B cell (primary cell): ENCODE measurements around the gene TP63. TPM values are rescaled to one million over a fixed set of nuclear protein-coding genes. Genes with fewer than 3 reads are reported as not detected.

Source experiments
- ATAC-seq: fragments of 200-7000 bp; cut with Tn5 transposase; one replicate; pipeline ENCODE4 v1.10.0; 2021; ENCODE audit warnings: low read depth, mild to moderate bottlenecking, moderate number of reproducible peaks, moderate library complexity
- CTCF ChIA-PET: fragments of 350-600 bp; sonication (Branson Sonifier 250); formaldehyde crosslinking; loops from one replicate; lab custom pipeline; 2021; ENCODE audit warnings: antibody characterized with exemption, inconsistent platforms; lab: Charles Lee
- POLR2A ChIA-PET: fragments of 350-600 bp; sonication (Branson Sonifier 250); formaldehyde crosslinking; loops from one replicate; lab custom pipeline; 2021; ENCODE audit warnings: antibody characterized with exemption; lab: Charles Lee
- DNase-seq: peaks from one replicate; pipeline ENCODE4 v3.0.0; 2013
- H2AFZ ChIP-seq: 2 replicates; pipeline ENCODE4 v1.6.1; 2012; ENCODE audit warnings: mild to moderate bottlenecking, low read depth, low read length; ENCODE audit not compliant: insufficient read depth, poor library complexity, severe bottlenecking
- H3K27ac ChIP-seq, 2 donors: 1 replicate in 1 of 2; 2 replicates in 1 of 2; pipeline ENCODE4 v1.5.1; 2012 to 2013; ENCODE audit warnings: low read length in 2 of 2, mild to moderate bottlenecking in 2 of 2, moderate library complexity in 1 of 2
- H3K27me3 ChIP-seq, 4 experiments: fragments of 200-600 bp in 1 of 4; sonication (generic) in 1 of 4; replicated peaks in 1 of 4; 1 replicate in 2 of 4; 2 replicates in 2 of 4; pipeline versions ENCODE4 v1.6.1 to v1.7.0; 2013 to 2016; ENCODE audit warnings: low read length in 3 of 4, mild to moderate bottlenecking in 2 of 4, mixed read lengths in 1 of 4, moderate library complexity in 1 of 4; ENCODE audit not compliant: insufficient read depth in 4 of 4, control insufficient read depth in 3 of 4; ENCODE audit errors: control extremely low read depth in 1 of 4
- H3K36me3 ChIP-seq, 2 experiments: replicated peaks in 1 of 2; 1 replicate in 1 of 2; 2 replicates in 1 of 2; pipeline versions ENCODE4 v1.6.1 to v1.7.1; 2013; ENCODE audit warnings: low read length in 1 of 2; ENCODE audit not compliant: insufficient read depth in 2 of 2, control insufficient read depth in 1 of 2; ENCODE audit errors: control extremely low read depth in 1 of 2, extremely low read depth in 1 of 2
- H3K4me1 ChIP-seq, 2 donors: fragments of 200-600 bp in 1 of 2; sonication (generic) in 1 of 2; 1 replicate in 1 of 2; 2 replicates in 1 of 2; pipeline versions ENCODE4 v1.5.1 to v1.6.1; 2013 to 2017; ENCODE audit warnings: low read length in 2 of 2; ENCODE audit not compliant: control insufficient read depth in 2 of 2, insufficient read depth in 2 of 2
- H3K4me2 ChIP-seq: replicated peaks from 2 replicates; pipeline ENCODE3; 2012; ENCODE audit warnings: mild to moderate bottlenecking, low read depth, low read length; ENCODE audit not compliant: poor library complexity, severe bottlenecking
- H3K4me3 ChIP-seq, 5 experiments: fragments of 200-600 bp in 1 of 5; sonication (generic) in 1 of 5; 1 replicate in 3 of 5; 2 replicates in 2 of 5; pipeline versions ENCODE4 v1.5.1 to v1.7.0; 2011 to 2016; ENCODE audit warnings: low read length in 4 of 5, mild to moderate bottlenecking in 4 of 5, low read depth in 2 of 5, control low read depth in 1 of 5, moderate library complexity in 1 of 5; ENCODE audit not compliant: insufficient read depth in 1 of 5; ENCODE audit errors: control extremely low read depth in 1 of 5, extremely low read depth in 1 of 5
- H3K79me2 ChIP-seq: fragments of 200-600 bp; sonication (generic); one replicate; pipeline ENCODE4 v1.6.0; 2016; ENCODE audit warnings: low read length; ENCODE audit not compliant: control insufficient read depth, insufficient read depth
- H3K9ac ChIP-seq: fragments of 200-600 bp; sonication (generic); 2 replicates; pipeline ENCODE4 v1.6.1; 2017; ENCODE audit warnings: mild to moderate bottlenecking, low read length, moderate library complexity
- H3K9me3 ChIP-seq, 3 donors: one replicate each; pipeline versions ENCODE4 v1.6.1 to v1.7.1; 2013; ENCODE audit warnings: low read length in 2 of 3; ENCODE audit not compliant: control insufficient read depth in 2 of 3, insufficient read depth in 1 of 3; ENCODE audit errors: control extremely low read depth in 1 of 3
- H4K20me1 ChIP-seq: 2 replicates; pipeline ENCODE4 v1.6.0; 2012; ENCODE audit warnings: mild to moderate bottlenecking, low read length; ENCODE audit not compliant: insufficient read depth, control insufficient read depth, poor library complexity, severe bottlenecking
- H3K27ac Mint-ChIP-seq: one replicate; pipeline ENCODE4 v1.8.0; 2021; ENCODE audit warnings: mixed read lengths
- H3K27me3 Mint-ChIP-seq: one replicate; pipeline ENCODE4 v1.8.0; 2021; ENCODE audit warnings: mixed read lengths
- H3K4me1 Mint-ChIP-seq: one replicate; pipeline ENCODE4 v1.8.0; 2021; ENCODE audit warnings: mixed read lengths
- H3K4me3 Mint-ChIP-seq: one replicate; pipeline ENCODE4 v1.8.0; 2021; ENCODE audit warnings: mixed read lengths
- H3K9me3 Mint-ChIP-seq: one replicate; pipeline ENCODE4 v1.8.0; 2022; ENCODE audit warnings: mixed read lengths; ENCODE audit not compliant: insufficient read depth
- EZH2 ChIP-seq: IDR thresholded peaks from 2 replicates; pipeline ENCODE4 v1.6.1; 2012; ENCODE audit warnings: borderline replicate concordance, low read depth, mild to moderate bottlenecking, moderate library complexity, low read length; ENCODE audit not compliant: insufficient read depth, poor library complexity, severe bottlenecking
- WGBS: methylation state at CpG from one replicate; pipeline ENCODE4 v1.1.5; 2013; ENCODE audit warnings: missing lambda C conversion rate; ENCODE audit not compliant: insufficient coverage; 5-methylcytosine and 5-hydroxymethylcytosine counted together
- intact Hi-C: fragments of 100-400 bp; cut with micrococcal nuclease; formaldehyde crosslinking; loops from one replicate; pipeline ENCODE4 v1.10.0; 2022
- polyA plus RNA-seq: library from polyadenylated mRNA; depleted of rRNA; stranded (reverse); fragments of >200 nt; gene quantifications from 2 replicates; pipeline ENCODE4 v1.2.3, GENCODE V29; 2012
- total RNA-seq, 2 donors: library from RNA; stranded (reverse); fragments of 120-200 nt in 1 of 2; gene quantifications; 1 replicate in 1 of 2; 2 replicates in 1 of 2; pipeline versions ENCODE4 v1.2.3 to v1.2.4, GENCODE V29; 2013 to 2022
- TF ChIP-seq, protein P1 (sequence below): fragments of 200-600 bp; IDR thresholded peaks from one replicate; pipeline ENCODE4 v1.8.0; 2022; ENCODE audit warnings: antibody characterized with exemption, mild to moderate bottlenecking

The TP63 gene
- total and polyA plus RNA-seq, 2 donors (not counting 1 experiment from before 2014, with no cell fraction given) = 1.2 to 2.0 TPM

DNA sequence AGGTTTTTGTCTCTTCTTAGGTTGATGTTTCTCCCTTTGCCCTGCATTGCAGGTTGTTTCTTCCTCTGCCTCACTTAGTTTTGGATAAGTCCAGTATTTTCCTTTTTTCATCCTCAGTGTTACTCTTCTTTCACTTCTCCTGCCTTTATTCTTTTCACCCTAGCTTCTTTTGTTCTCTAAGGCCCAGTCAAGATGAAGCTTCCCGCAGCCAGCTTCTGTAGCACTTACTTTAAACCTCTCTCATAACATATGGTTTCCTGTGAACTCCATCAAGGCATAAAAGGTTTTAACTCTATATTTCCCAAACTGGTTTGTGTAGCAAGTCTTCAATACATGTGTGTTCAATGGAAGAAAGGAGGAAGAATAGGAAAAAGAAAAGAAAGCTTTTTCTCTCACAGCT is 54.1 kb downstream of the TP63 start:
- Mint-ChIP-seq H3K4me3 (no peak overlapping the region), H3K27me3 (no peaks in the 10 kb centered on the region), H3K27ac (no peak overlapping the region), H3K9me3 (no peaks in the 10 kb centered on the region), H3K4me1 (no peaks in the 10 kb centered on the region)
- 100% methylated on average over 1 of the region's 1 CpG for WGBS
- Histone ChIP-seq H3K4me3 (no peak overlapping the region), H3K36me3 (no peaks in the 10 kb centered on the region), H3K79me2 (no peaks in the 10 kb centered on the region), H3K27ac (no peak overlapping the region), H3K4me1 (no peaks in the 10 kb centered on the region), H3K27me3 (no peaks in the 10 kb centered on the region), H3K9ac (no peak overlapping the region), H2AFZ (no peak overlapping the region), H3K4me2 (no peak overlapping the region), H4K20me1 (no peaks in the 10 kb centered on the region), H3K9me3 (no peaks in the 10 kb centered on the region)
- CTCF ChIA-PET = no interaction called here
- DNase-seq (no peak), ATAC-seq (no peak)
- TF ChIP-seq, protein P1, sequence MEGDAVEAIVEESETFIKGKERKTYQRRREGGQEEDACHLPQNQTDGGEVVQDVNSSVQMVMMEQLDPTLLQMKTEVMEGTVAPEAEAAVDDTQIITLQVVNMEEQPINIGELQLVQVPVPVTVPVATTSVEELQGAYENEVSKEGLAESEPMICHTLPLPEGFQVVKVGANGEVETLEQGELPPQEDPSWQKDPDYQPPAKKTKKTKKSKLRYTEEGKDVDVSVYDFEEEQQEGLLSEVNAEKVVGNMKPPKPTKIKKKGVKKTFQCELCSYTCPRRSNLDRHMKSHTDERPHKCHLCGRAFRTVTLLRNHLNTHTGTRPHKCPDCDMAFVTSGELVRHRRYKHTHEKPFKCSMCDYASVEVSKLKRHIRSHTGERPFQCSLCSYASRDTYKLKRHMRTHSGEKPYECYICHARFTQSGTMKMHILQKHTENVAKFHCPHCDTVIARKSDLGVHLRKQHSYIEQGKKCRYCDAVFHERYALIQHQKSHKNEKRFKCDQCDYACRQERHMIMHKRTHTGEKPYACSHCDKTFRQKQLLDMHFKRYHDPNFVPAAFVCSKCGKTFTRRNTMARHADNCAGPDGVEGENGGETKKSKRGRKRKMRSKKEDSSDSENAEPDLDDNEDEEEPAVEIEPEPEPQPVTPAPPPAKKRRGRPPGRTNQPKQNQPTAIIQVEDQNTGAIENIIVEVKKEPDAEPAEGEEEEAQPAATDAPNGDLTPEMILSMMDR = no peak
- TF ChIP-seq EZH2 = no peak
- POLR2A ChIA-PET = no interaction called here
- intact Hi-C loops = no loop called here

DNA sequence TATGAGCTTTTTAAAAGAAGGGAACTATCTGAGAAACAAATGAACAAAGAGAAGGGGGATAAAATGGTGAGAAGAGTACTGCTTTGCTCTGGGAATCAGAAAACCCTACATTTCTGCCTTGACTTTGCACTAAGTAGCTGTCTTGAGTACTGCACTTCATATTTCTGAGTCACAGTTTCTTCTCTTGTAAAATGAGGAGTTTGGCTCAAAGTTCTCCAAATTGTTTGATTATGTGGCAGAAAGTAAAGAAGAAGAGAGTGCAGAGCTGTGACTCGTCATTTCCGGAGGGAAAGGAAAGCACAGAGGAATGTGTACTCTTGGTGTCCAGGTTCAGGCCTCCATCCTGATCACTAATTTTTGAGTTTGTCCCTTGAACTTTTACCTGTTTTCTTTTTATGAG is 54.7 kb downstream of the TP63 start:
- 70% methylated on average over 2 of the region's 2 CpGs for WGBS
- Histone ChIP-seq H3K27me3 (no peaks in the 10 kb centered on the region), H4K20me1 (no peaks in the 10 kb centered on the region), H3K4me2 (no peak overlapping the region), H3K9ac (no peak overlapping the region), H3K27ac (no peak overlapping the region), H3K36me3 (no peaks in the 10 kb centered on the region), H3K4me1 (no peaks in the 10 kb centered on the region), H2AFZ (no peak overlapping the region), H3K4me3 (no peak overlapping the region), H3K9me3 (no peaks in the 10 kb centered on the region), H3K79me2 (no peaks in the 10 kb centered on the region)
- no peaks in the 10 kb centered on the region for H3K27me3 Mint-ChIP-seq
- intact Hi-C loops = no loop called here
- TF ChIP-seq EZH2 = no peak
- TF ChIP-seq, protein P1 = no peak
- H3K27ac Mint-ChIP-seq = no peak overlapping the region
- ATAC-seq = no peak
- POLR2A ChIA-PET = no interaction called here
- CTCF ChIA-PET = no interaction called here
- DNase-seq = no peak
- no peak overlapping the region for H3K4me3 Mint-ChIP-seq
- H3K4me1 Mint-ChIP-seq = no peaks in the 10 kb centered on the region
- no peaks in the 10 kb centered on the region for H3K9me3 Mint-ChIP-seq
